Thyroid gland (tissue), 4 donors: ENCODE measurements around the gene LSS.

Experiments used
- POLR2A ChIP-seq, 2 donors: fragments of 450-650 bp; IDR thresholded peaks; one replicate each; pipeline ENCODE4 v1.6.1; 2017; ENCODE audit warnings: antibody characterized with exemption in 2 of 2, mild to moderate bottlenecking in 2 of 2, moderate library complexity in 1 of 2
- TF ChIP-seq, protein P1 (sequence below), 6 experiments: fragments of 200-600 bp in 3 of 6; fragments of 450-650 bp in 3 of 6; sonication (generic) in 3 of 6; IDR thresholded peaks; one replicate each; pipeline ENCODE4 v1.5.1; 2016 to 2019; ENCODE audit warnings: antibody characterized with exemption in 6 of 6, mild to moderate bottlenecking in 2 of 6, inconsistent platforms in 1 of 6, moderate library complexity in 1 of 6

DNA sequence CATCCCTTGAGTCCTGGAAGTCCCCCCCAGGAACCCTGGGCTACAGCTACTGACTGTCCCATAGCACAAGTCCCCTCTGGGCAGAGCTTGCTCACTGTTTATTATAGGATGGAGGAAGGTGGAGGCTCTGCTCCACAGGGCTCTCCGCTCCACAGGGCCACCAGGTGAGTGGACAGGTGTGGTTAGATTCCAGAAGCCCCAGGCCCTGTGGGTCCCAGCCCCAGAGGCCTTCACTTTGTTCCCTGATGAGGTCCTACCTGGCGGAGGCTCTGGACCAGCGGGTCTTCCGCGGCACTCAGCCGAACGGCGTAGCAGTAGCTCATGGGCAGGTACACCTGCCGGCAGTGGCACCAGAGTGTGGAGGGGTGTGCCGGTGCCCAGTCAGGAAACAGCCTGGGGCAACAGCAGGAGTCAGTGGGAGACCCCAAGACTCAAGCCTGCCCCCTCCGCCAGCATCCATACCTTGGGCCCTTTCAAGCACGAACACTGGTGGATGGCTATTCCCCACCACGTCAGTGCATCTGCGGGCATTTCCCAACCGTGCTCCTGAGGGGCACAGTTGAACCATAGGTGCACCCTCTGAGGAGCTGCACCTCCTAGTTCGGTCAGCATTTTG lies 12.3 kb downstream of the LSS start:
- TF ChIP-seq, protein P1, sequence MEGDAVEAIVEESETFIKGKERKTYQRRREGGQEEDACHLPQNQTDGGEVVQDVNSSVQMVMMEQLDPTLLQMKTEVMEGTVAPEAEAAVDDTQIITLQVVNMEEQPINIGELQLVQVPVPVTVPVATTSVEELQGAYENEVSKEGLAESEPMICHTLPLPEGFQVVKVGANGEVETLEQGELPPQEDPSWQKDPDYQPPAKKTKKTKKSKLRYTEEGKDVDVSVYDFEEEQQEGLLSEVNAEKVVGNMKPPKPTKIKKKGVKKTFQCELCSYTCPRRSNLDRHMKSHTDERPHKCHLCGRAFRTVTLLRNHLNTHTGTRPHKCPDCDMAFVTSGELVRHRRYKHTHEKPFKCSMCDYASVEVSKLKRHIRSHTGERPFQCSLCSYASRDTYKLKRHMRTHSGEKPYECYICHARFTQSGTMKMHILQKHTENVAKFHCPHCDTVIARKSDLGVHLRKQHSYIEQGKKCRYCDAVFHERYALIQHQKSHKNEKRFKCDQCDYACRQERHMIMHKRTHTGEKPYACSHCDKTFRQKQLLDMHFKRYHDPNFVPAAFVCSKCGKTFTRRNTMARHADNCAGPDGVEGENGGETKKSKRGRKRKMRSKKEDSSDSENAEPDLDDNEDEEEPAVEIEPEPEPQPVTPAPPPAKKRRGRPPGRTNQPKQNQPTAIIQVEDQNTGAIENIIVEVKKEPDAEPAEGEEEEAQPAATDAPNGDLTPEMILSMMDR (IDR thresholded peaks at IDR 0.05) = no peak
- no peak for TF ChIP-seq POLR2A (IDR thresholded peaks at IDR 0.05)
